Measurements from ENCODE around the gene CCDC187. TPM values are rescaled to one million over a fixed set of nuclear protein-coding genes. Genes with fewer than 3 reads are reported as not detected.

The CCDC187 gene
- total RNA-seq, 2 donors from 2014 or later = not detected

DNA sequence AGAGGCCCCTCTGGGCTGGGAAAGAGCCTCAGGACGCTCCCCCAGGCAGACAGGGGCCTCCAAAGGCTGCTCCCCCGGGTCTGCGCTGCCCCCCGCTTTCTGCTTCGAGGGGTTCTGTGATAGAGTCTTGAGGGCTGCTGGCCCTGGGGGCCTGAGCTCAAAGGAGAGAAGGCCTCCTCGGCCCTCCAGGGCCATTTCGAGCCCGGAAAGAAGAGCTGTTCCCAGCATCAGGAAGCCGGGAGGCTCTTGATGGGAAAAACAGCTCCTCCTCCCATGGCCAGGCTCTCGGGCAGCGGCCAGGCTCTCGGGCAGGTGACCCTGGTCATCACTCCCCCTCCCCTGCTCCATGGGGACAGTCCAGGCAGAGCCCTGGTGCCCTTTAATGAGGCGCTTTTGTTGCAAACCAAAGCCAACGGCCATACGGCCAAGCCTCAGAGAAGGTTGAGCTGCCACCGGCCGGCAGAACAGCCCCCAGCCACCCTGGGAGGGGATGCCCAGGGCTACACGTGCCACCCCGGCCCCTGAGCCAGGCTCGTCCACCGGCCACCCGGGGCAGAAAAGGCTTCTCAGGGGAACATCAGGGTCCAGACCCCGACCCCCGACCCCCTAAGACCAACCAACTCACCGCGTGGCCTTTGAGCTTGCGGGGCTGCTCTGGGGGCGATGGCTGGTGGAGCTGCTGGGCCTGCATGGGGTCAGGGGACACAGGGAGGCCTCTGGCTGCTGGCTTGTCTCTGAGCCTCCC is 42.0 kb downstream of the CCDC187 start:
- no peaks in the 10 kb centered on the region for H3K9me3 Mint-ChIP-seq
- H3K4me3 Mint-ChIP-seq = no peak overlapping the region
- H3K4me1 Mint-ChIP-seq (ENCODE audit: low read depth) = peaks cover 5% of the 10 kb centered on the region
- ATAC-seq (replicated peaks in 1 of 2) (no peak), DNase-seq (no peak)
- no peak overlapping the region for H3K27ac Mint-ChIP-seq
- H3K27me3 Mint-ChIP-seq (ENCODE audit: low read depth) = no peaks in the 10 kb centered on the region
- no peaks in the 10 kb centered on the region for H3K36me3 Mint-ChIP-seq (ENCODE audit: insufficient read depth in 2 of 2)

DNA sequence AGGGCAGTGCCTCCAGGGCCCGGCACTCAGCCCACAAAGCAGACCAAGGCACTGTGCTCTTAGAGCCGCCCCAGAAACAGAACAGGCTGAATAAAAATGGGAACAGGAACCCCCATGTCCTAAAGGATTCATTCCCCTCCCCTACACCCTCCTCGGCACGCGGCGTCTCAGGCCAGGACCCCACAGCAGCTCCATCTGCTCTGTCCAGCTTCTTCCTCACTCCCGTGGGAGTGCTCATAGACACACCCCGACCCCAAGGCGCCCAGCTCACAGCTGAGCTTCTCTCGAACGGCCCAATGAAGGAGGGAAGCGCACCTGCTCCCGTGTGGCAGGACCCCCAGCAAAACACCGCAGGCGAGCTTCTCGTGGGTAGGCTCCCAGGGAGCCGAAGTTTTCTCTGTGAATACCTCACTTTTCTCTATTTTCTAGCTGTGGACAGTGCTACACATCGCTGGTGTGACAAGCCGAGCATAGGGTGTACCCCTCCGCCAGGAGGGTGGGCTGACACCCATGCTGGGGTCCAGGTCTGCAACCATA is 42.9 kb downstream of the CCDC187 start:
- Mint-ChIP-seq H3K9me3 (no peaks in the 10 kb centered on the region), H3K27me3 (ENCODE audit: low read depth) (no peaks in the 10 kb centered on the region), H3K36me3 (ENCODE audit: insufficient read depth in 2 of 2) (no peaks in the 10 kb centered on the region), H3K27ac (no peak overlapping the region), H3K4me1 (ENCODE audit: low read depth) (no peaks in the 10 kb centered on the region), H3K4me3 (no peak overlapping the region)
- no peak for ATAC-seq (replicated peaks in 1 of 2)
- DNase-seq = no peak

DNA sequence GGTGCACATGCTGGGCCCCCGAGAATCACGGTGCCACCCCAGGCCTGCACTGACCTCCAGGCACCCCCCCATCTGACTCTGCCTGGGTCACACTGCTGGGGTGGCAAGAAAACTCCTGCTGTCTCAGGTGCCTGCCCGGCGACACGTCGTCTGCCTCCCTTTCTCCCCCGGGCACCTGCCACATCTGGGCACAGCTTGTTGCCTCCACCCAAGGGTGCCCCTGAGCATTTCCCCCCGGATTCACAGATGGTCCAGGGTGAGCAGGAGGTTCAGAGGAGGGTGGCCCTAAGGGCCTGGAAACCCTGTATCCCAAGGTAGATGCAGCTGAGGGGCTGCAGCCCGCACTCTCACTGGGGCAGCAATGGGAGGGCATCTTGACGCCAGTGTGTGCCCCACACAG is 43.4 kb downstream of the CCDC187 start:
- H3K27ac Mint-ChIP-seq = no peak overlapping the region
- H3K9me3 Mint-ChIP-seq = no peaks in the 10 kb centered on the region
- no peak overlapping the region for H3K4me3 Mint-ChIP-seq
- no peaks in the 10 kb centered on the region for H3K4me1 Mint-ChIP-seq (ENCODE audit: low read depth)
- H3K27me3 Mint-ChIP-seq (ENCODE audit: low read depth) = no peaks in the 10 kb centered on the region
- ATAC-seq (replicated peaks in 1 of 2) (no peak), DNase-seq (no peak)
- no peaks in the 10 kb centered on the region for H3K36me3 Mint-ChIP-seq (ENCODE audit: insufficient read depth in 2 of 2)

DNA sequence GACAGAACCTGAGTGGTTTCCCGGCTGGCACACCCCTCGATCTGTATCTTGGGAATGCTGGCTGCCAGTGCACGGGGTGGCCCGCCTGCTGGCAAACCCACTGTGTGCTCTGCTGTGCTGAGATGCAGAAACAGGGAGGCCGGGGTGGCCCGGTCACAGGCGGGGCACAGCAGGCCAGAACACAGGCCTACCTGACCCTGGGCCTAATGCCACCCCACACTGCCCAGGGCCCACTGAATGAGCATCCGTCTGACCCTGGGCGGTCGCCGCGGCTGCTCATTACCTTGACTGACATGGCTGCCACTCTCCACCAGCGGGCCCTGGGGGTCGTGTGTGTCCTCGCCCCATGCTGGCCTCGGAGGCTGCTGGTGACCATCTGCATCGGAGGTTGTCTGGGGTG is 44.1 kb downstream of the CCDC187 start:
- DNase-seq = no peak
- Mint-ChIP-seq H3K4me3 (no peak overlapping the region), H3K27me3 (ENCODE audit: low read depth) (no peaks in the 10 kb centered on the region), H3K36me3 (ENCODE audit: insufficient read depth in 2 of 2) (no peaks in the 10 kb centered on the region), H3K27ac (no peak overlapping the region), H3K9me3 (no peaks in the 10 kb centered on the region), H3K4me1 (ENCODE audit: low read depth) (no peaks in the 10 kb centered on the region)
- ATAC-seq (replicated peaks in 1 of 2) = no peak

DNA sequence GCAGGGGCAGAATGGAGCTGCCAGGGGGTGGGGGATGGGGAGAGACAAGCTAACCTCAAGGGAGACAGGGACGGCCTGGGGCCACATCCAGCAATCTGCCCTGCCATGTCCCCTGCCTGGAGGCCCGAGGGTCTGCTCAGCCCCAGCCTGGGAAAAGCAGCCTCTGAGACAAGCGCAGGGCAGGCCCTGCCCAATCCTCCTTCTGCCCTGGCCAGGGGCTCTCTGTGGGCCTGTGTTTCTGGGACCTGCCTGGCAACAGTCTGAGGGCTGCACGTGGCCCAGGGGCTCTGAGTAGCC is 44.4 kb downstream of the CCDC187 start:
- Mint-ChIP-seq H3K9me3 (no peaks in the 10 kb centered on the region), H3K27ac (no peak overlapping the region), H3K4me3 (no peak overlapping the region), H3K36me3 (ENCODE audit: insufficient read depth in 2 of 2) (no peaks in the 10 kb centered on the region), H3K27me3 (ENCODE audit: low read depth) (no peaks in the 10 kb centered on the region), H3K4me1 (ENCODE audit: low read depth) (no peaks in the 10 kb centered on the region)
- DNase-seq = no peak
- no peak for ATAC-seq (replicated peaks in 1 of 2)

DNA sequence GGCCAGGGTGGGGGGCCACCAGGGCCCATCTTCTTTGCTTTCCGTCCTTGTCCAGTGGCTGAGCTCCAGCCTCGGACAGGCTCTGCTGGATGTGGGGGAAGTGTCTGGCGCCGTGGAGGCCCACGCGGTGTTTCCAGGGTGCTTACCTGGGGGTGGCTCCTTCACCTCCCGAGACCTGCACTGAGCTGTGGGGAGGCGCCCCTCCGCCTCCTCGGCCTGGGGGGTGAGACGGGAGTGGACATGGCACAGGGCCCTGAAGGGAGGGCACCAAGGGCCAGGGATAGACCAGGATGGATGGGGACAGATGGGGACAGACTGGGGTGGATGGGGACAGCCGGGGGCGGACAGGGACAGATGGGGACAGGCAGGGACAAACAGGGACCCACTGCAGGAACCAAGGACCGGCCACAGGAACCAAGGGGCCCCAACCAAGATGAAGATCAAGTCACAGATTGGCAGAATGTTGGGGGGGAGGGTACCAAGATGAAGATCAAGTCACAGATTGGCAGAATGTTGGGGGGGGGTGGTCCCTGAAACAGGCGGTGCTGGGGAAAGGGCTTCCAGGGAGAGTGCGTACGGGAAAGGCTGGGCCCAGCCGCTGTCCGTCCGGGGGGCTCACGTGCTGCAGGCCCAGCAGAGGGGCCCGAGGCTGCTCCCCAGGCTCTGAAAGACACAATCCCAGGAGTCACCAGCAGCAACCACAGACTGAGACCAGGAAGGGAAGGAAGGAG is 44.9 kb downstream of the CCDC187 start:
- no peak for ATAC-seq (replicated peaks in 1 of 2)

DNA sequence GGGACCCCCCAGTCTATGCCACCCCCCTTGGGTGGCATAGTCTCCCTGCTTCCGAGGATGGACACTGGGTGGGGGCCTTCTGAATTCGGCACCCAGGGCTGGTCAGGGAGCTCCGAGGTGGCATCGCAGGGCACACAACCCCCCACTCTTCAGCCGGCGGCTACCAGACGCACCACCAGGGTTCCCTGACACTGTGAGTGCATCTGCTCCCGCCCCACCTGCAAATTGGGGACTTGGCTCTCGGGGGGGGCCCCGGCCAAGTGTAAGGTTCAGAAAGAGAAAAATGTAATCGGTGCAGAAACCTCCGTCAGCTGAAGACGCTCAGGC is 45.6 kb downstream of the CCDC187 start:
- DNase-seq = no peak
- H3K9me3 Mint-ChIP-seq = no peaks in the 10 kb centered on the region
- no peaks in the 10 kb centered on the region for H3K27me3 Mint-ChIP-seq (ENCODE audit: low read depth)

More for the DNA sequence above, 44.9 kb downstream of the CCDC187 start:
- H3K36me3 Mint-ChIP-seq (ENCODE audit: insufficient read depth in 2 of 2) = no peaks in the 10 kb centered on the region
- no peaks in the 10 kb centered on the region for H3K27me3 Mint-ChIP-seq (ENCODE audit: low read depth)
- no peaks in the 10 kb centered on the region for H3K4me1 Mint-ChIP-seq (ENCODE audit: low read depth)
- no peak overlapping the region for H3K4me3 Mint-ChIP-seq
- no peaks in the 10 kb centered on the region for H3K9me3 Mint-ChIP-seq
- H3K27ac Mint-ChIP-seq = no peak overlapping the region
- no peak for DNase-seq

DNA sequence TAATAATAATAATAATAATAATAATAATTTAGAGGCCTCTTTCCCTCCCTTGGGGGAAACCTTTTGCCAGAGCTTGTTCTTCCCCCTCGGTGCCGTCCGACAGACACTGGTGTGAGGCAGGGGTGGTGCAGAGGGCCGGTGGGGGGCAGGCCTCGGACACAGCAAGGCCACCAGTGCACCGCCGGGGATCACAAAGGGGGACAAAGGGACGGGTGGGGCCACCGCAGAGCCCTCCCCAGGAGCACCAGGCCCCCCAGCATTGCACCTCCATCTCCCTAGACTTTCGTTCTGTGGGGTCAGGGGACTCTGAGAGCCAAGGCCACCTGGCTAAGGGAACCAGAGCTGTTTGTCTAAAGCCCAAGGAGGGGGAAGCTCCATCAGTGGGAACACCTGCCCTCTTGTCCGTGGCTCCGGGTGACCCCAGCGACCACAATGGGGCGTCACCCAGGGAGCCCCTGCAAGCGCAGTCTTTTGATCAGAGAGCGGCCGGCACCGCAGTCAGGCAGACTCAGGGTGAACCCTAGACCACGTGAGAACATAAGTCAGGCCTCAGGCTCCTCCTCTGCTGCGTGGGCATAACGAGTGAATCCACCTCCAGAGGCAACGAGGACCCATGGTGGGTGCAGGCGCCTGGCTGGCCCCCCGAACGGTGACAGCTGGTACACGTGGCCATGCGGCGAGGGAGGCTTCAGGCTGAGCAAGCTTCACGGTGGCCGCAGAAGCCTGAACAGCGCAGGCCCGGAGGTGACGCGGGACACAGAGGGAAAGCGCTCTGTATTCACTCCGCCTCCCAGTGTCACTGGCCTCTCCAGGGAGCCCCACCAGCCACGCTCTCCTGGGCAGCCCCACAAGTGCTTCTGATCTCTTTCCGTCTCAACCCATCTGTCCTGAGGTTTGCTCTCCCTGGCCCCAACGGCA is 46.3 kb downstream of the CCDC187 start:
- DNase-seq (no peak), ATAC-seq (replicated peaks in 1 of 2) (no peak)
- H3K27me3 Mint-ChIP-seq (ENCODE audit: low read depth) = no peaks in the 10 kb centered on the region
- H3K4me1 Mint-ChIP-seq (ENCODE audit: low read depth) = no peaks in the 10 kb centered on the region
- no peak overlapping the region for H3K4me3 Mint-ChIP-seq
- H3K27ac Mint-ChIP-seq = no peak overlapping the region
- H3K36me3 Mint-ChIP-seq (ENCODE audit: insufficient read depth in 2 of 2) = no peaks in the 10 kb centered on the region
- no peaks in the 10 kb centered on the region for H3K9me3 Mint-ChIP-seq

More for the DNA sequence above, 45.6 kb downstream of the CCDC187 start:
- H3K4me3 Mint-ChIP-seq = no peak overlapping the region
- H3K27ac Mint-ChIP-seq = no peak overlapping the region
- H3K4me1 Mint-ChIP-seq (ENCODE audit: low read depth) = no peaks in the 10 kb centered on the region
- no peaks in the 10 kb centered on the region for H3K36me3 Mint-ChIP-seq (ENCODE audit: insufficient read depth in 2 of 2)
- no peak for ATAC-seq (replicated peaks in 1 of 2)

DNA sequence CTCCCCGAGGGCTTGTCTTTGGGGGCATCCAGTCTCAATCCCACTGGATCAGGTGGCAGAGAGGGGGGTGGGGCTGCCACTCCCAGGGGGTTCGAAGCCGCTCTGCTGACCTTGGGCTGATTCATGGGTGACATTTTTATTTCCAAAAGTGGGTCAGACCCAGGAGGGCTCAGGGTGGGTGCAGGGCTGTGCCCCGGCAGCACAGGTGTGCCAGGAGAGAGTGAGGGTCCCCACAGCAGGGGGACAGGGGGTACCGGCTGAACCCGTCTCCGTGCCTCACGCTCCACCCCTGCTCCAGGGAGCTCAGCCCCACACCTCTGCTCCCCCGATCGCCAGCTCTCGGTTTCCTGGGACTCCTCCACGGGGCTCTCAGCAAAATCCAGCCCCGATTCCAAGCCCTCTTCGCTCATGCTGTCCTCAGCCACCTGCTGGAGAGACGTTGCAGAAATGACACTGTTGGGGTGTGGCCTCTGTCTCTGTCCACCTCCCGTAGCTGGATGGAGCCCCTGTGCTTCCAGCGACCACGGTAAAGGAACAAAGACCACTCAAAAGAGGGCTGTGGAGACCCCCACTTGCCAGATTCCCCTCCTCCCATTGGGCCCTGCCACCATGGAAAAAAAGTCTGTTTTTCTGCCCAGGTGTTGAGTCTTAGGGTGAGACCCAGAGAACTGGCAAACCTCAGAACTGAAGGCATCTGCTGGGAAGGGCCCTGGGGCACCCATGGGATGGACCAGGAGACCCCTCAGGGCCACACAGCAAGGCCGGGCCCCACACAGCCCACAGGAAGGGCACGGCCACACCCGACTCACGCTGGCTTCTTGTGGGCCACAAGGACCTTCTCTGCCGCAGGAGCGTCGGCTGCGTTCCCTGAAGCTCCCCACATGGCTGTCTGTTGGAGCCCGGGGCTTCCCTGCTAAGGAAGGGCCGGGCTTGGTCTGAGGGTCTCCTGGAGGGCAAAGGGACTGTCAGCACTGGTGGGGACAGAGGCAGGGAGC is 47.7 kb downstream of the CCDC187 start:
- H3K27me3 Mint-ChIP-seq (ENCODE audit: low read depth) = no peaks in the 10 kb centered on the region
- no peak for ATAC-seq (replicated peaks in 1 of 2)
- no peaks in the 10 kb centered on the region for H3K36me3 Mint-ChIP-seq (ENCODE audit: insufficient read depth in 2 of 2)

DNA sequence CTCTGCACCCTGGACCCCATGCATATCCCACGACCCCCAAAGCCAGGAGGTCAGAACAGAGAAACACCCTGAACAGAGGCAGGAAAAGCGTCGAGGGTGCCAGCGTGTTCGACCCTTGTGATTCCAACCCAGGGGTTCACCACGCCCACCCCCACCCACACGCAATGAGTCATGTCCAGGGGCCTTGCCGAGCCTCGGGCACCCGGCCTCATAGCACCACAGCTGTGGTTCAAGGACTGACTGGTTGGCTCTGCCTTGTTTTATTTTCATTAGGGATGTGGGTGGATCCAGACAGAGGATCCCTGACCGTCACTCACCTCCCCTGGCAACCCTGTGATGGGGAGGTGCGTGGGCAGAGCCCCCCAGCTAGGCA is 48.7 kb downstream of the CCDC187 start:
- Mint-ChIP-seq H3K9me3 (no peaks in the 10 kb centered on the region), H3K4me1 (ENCODE audit: low read depth) (no peaks in the 10 kb centered on the region), H3K36me3 (ENCODE audit: insufficient read depth in 2 of 2) (no peaks in the 10 kb centered on the region), H3K27me3 (ENCODE audit: low read depth) (no peaks in the 10 kb centered on the region), H3K27ac (no peak overlapping the region), H3K4me3 (no peak overlapping the region)
- DNase-seq (no peak), ATAC-seq (replicated peaks in 1 of 2) (peak; percentile 24 to 41)

More for the DNA sequence above, 47.7 kb downstream of the CCDC187 start:
- no peaks in the 10 kb centered on the region for H3K9me3 Mint-ChIP-seq
- H3K4me3 Mint-ChIP-seq = no peak overlapping the region
- no peak overlapping the region for H3K27ac Mint-ChIP-seq
- DNase-seq = no peak
- H3K4me1 Mint-ChIP-seq (ENCODE audit: low read depth) = no peaks in the 10 kb centered on the region

DNA sequence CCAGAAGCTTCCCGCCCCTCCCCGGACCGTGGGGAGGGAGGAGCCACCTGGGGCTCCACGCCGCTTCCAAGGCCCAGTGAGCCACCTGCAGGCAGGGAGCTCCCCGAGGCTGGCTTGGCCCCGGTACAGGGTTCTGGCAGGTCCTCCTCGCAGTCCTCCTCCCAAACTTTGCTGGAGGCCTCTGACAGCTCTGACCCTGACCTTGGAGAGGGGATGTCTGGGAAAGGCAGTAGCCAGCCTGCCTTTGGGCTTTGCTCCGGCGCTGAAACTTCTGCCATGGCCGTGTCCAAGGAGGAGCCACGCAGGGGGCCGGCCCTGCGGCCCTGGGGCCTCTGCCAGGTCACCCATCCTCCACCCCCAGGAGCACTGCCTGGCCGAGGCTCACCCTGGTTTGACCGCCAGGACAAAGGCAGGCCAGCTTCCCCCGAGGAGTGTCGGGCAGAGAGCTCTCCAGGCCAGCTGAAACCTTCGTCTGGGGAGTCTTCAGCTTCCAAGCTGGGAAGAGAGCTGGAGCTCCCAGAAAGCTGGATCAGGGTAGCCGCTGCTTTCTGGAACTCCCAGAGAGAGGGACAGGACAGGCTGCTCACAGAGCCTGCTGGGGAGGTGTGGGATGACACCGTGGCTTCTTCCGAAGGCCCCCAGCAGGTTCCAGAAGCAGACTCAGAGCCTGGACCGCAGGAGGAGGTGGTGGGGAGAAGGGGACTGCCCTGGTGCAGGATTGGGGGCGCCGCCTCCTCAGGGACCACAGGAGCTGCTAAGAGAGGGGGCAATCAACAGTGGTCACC is 49.3 kb downstream of the CCDC187 start:
- DNase-seq = no peak
- no peak overlapping the region for H3K27ac Mint-ChIP-seq
- no peaks in the 10 kb centered on the region for H3K27me3 Mint-ChIP-seq (ENCODE audit: low read depth)
- no peak overlapping the region for H3K4me3 Mint-ChIP-seq
- H3K9me3 Mint-ChIP-seq = no peaks in the 10 kb centered on the region
- no peaks in the 10 kb centered on the region for H3K36me3 Mint-ChIP-seq (ENCODE audit: insufficient read depth in 2 of 2)
- no peak for ATAC-seq (replicated peaks in 1 of 2)
- no peaks in the 10 kb centered on the region for H3K4me1 Mint-ChIP-seq (ENCODE audit: low read depth)
